GM21381 (cell line): ENCODE results near the gene NUDT12.

Experiments
- ATAC-seq: cut with Tn5 transposase; IDR thresholded peaks from one replicate; pipeline ENCODE4 v1.9.1; 2021; ENCODE audit warnings: mild to moderate bottlenecking, moderate library complexity; ENCODE audit not compliant: unreplicated experiment

Gene NUDT12

GRCh38 chr5:103562453-103563157 is at the start of gene NUDT12:
NUDT12 (minus strand) TSS chr5:103562789; CDS start chr5:103560248, 2,541 bp downstream.
- ATAC-seq, result peak; percentile 90

- no peak for ATAC-seq
These were observed 44.8 kb upstream of the NUDT12 start for GRCh38 chr5:103607346-103607745.

- no peak for ATAC-seq
These were observed 42.7 kb upstream of the NUDT12 start for GRCh38 chr5:103605277-103605676.

GRCh38 chr5:103602438-103602837 is 39.8 kb upstream of the NUDT12 start:
- no peak for ATAC-seq

DNA sequence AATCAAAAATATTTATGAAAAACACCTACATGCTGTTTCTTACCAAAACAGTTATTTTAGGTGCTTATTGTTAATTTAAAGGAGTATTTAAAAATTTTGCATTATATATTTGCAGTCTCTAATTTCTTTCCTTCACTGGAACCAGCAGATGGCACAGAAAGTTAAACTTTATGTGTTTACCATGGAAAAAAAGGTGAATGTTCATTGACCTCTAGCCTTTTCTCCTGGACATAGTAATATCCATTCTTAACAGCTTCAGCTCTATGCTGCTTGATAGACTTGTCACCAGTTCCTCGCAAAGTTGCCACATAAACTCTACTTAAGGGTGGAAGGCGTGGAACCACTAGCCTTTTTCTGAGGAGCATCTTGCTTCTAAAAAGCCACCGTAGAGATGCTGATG is 38.7 kb upstream of the NUDT12 start:
- no peak for ATAC-seq

GRCh38 chr5:103600086-103600485 is 37.5 kb upstream of the NUDT12 start:
- ATAC-seq, result no peak

DNA sequence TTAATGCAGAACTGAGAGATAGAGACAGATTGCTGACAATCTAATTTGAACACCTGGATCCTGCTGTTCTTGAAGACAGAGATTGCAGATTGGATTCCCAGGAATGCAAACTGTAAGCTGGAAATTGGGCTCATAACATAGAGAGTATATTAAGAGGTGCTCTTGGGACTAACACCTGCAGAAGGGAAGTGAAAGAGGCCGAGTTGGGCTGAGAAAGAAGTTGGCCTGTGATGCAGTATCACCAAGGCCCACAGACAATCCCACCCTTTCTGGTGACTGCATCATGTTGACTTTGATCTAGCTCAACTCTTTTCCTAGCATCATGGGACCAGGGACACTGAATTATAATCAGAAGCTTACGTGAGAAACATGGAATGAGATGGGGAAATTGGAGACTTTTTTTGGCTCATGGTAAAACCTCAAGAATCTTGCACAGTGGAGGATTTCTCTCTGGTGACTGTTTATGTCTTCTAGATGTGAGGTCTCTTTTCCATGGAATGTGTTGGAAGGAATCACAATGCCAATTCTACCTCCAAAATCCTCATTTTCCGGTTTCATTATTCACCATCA is 36.5 kb upstream of the NUDT12 start:
- no peak for ATAC-seq

- no peak for ATAC-seq
These were observed 27.6 kb upstream of the NUDT12 start for GRCh38 chr5:103590221-103590620.

DNA sequence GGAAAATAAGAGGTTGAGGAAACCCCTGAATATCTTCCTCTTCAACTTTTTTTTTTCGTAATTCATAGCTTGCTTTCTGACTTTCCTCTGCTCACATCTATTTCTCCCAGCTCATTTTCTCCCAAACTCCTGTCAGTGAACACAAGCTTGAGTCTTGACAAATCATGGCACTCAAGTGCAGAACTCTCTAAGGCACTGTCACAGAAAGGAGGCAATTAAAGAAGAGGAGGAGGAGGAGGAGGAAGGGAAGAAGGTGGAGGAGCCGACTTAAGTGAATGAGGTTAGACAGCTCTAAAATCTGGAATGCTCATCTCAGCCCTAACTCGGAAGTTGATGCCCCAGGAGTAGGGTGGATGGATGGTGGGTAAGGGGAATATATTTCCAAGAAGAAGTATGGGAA is 27.2 kb upstream of the NUDT12 start:
- no peak for ATAC-seq

DNA sequence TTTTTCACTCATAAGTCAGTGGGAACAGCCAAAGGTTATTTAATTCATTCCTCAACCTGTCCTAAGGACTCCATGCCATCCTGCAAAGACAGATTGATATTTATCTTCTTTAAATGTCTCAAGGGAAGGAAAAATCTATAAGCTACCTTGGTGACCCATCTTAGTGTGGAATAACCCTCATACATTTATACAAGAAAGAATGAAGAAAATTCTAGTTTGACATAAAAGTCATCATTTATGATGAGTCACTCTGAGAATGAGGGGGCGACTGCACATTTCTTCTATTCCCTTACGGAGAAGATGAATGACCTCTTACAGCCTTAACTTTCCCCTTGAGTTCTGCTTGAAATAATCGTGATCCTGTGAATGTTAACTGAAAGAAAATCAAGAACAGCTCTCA is 26.8 kb upstream of the NUDT12 start:
- ATAC-seq, result no peak

GRCh38 chr5:103587185-103587748 is 24.7 kb upstream of the NUDT12 start:
- ATAC-seq, result no peak

GRCh38 chr5:103582364-103582763 is 19.8 kb upstream of the NUDT12 start:
- ATAC-seq, result peak; percentile 52

- ATAC-seq, result no peak
These were observed 10.8 kb upstream of the NUDT12 start for GRCh38 chr5:103573411-103573810.

GRCh38 chr5:103572454-103572853 is 9.9 kb upstream of the NUDT12 start:
- ATAC-seq, result no peak

GRCh38 chr5:103571730-103572129 is 9.1 kb upstream of the NUDT12 start:
- no peak for ATAC-seq

- no peak for ATAC-seq
These were observed 6.9 kb upstream of the NUDT12 start for GRCh38 chr5:103569313-103570060.

- no peak for ATAC-seq
These were observed 3.1 kb upstream of the NUDT12 start for GRCh38 chr5:103565719-103566118.

- peak; percentile 37 for ATAC-seq
These were observed 720 bp downstream of the NUDT12 start for GRCh38 chr5:103561685-103562452.

DNA sequence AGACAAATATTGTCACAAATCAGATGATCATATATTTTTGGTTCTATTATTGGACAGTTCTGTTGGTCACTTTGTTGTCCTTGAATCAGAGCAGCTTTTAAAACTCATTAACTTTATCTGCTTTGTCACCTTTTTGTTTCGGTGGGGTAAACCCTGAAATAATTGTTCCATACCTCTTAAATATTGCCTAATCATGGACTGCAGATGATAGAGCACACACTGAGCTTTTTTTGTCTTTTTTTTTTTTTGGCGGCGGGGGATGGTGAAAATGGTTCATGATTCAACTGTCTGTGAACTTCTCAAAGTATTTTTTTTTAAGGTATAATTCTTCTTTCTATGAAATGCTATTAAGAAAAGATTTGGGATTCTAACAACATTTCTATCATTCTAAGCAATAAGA is 1.8 kb downstream of the NUDT12 start:
- ATAC-seq, result no peak

DNA sequence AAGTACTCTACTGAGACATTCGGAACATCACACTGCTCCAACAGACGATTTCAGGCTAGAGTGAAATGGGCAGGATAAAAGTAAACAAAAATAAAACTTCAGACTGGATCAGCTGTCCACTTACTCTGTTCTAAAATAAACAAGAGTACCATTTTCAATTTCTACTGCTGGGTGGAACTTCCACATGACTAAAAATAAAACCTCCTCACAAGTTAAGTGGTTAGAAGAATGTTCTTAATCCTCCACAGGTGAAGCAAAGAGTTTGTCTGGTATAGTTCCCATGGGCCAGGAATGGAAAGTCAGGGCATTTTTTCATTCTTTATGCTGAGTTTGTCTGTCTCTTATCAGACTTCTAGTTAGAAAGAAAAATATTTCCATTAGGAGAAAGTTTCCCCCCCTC is 15.7 kb downstream of the NUDT12 start:
- peak; percentile 65 for ATAC-seq

DNA sequence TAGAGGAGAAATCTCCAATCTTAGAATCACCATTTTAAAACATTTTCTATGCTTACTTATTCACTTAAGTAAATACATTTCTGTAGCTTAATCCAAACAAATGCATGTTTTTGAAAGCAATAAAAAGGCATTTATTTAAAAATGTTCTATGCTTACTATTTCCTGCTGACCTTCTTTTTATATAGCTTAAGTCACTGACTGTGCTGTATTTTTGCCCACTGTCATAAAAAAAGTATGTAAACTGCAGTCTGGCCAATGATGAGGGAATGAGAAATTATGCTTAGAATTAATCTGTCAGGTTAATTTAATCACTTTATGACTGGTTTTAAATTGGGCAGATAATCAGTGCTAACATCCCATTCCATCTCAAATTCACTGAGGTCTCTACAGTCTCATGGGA is 20.1 kb downstream of the NUDT12 start:
- no peak for ATAC-seq
